A549 (cell line): ENCODE results near the gene GPR171. TPM values are rescaled to one million over a fixed set of nuclear protein-coding genes. Genes with fewer than 3 reads are reported as not detected.

Source experiments
- ATAC-seq, 2 experiments: fragments of 200-7000 bp in 1 of 2; fragments of >200 bp in 1 of 2; cut with Nextera tagmentation in 1 of 2; cut with Tn5 transposase in 1 of 2; 3 replicates each; pipeline versions ENCODE4 v1.8.0 to v1.9.1; 2018 to 2020; ENCODE audit warnings: mild to moderate bottlenecking in 1 of 2, moderate library complexity in 1 of 2
- CTCF ChIA-PET: fragments of 300-600 bp; sonication (Branson Sonifier 250); formaldehyde crosslinking; extraction: SDS; loops from one replicate; lab custom pipeline; 2021; ENCODE audit warnings: antibody characterized with exemption, inconsistent platforms; lab: Yijun Ruan, JAX
- POLR2A ChIA-PET: fragments of 350-600 bp; formaldehyde crosslinking; extraction: SDS; loops from one replicate; lab custom pipeline; 2021; ENCODE audit warnings: antibody characterized with exemption, inconsistent platforms; lab: Yijun Ruan, JAX
- DNase-seq, 2 experiments: peaks; one replicate each; pipeline versions ENCODE4 v3.0.0 to v3.0.0-alpha.2; 2011 to 2016; ENCODE audit warnings: low read depth in 1 of 2, low spot score in 1 of 2
- FAIRE-seq: peaks from 2 replicates; lab custom pipeline; 2011; peaks lifted over from hg19 to GRCh38; lab: Jason Lieb, UNC
- H3K27ac ChIP-seq, 2 experiments: fragments of >200 bp; sonication (Bioruptor Twin); formaldehyde crosslinking; 3 replicates each; pipeline ENCODE4 v1.5.1; 2016 to 2017
- H3K4me1 ChIP-seq: fragments of >200 bp; sonication (Bioruptor Twin); formaldehyde crosslinking; 3 replicates; pipeline ENCODE4 v1.6.1; 2016
- H3K4me2 ChIP-seq: fragments of >200 bp; sonication (Bioruptor Twin); formaldehyde crosslinking; 3 replicates; pipeline ENCODE4 v1.6.1; 2016
- H3K4me3 ChIP-seq: fragments of >200 bp; sonication (Bioruptor Twin); formaldehyde crosslinking; 3 replicates; pipeline ENCODE4 v1.5.1; 2016
- H3K9me3 ChIP-seq: fragments of >200 bp; sonication (Bioruptor Twin); formaldehyde crosslinking; 3 replicates; pipeline ENCODE4 v1.6.1; 2016
- BHLHE40 ChIP-seq: IDR thresholded peaks from 2 replicates; pipeline ENCODE4 v1.6.1; 2012; ENCODE audit warnings: low read depth, low read length, inconsistent platforms
- CBX8 ChIP-seq: fragments of 200-600 bp; sonication (generic); IDR thresholded peaks from 2 replicates; pipeline ENCODE4 v1.6.1; 2016
- CHD2 ChIP-seq: fragments of 150-350 bp; IDR thresholded peaks from 2 replicates; pipeline ENCODE4 v1.6.1; 2014; ENCODE audit warnings: low read length; ENCODE audit not compliant: partially characterized antibody
- EHF ChIP-seq: fragments of 250-450 bp; sonication (Bioruptor Pico); IDR thresholded peaks from 2 replicates; pipeline ENCODE4 v1.5.0; 2020; ENCODE audit warnings: mild to moderate bottlenecking
- EHMT2 ChIP-seq: fragments of 200-600 bp; sonication (generic); IDR thresholded peaks from 2 replicates; pipeline ENCODE4 v1.6.1; 2016; ENCODE audit warnings: antibody characterized with exemption, low read depth, mild to moderate bottlenecking, moderate library complexity
- EP300 ChIP-seq, 2 experiments: fragments of >200 bp; sonication (Bioruptor Twin); formaldehyde crosslinking; IDR thresholded peaks; 2 replicates in 1 of 2; 3 replicates in 1 of 2; pipeline ENCODE4 v1.6.1; 2016 to 2017
- FOSB ChIP-seq: fragments of 250-450 bp; sonication (Bioruptor Pico); IDR thresholded peaks from 2 replicates; pipeline ENCODE4 v1.5.0; 2020; ENCODE audit warnings: mild to moderate bottlenecking, moderate library complexity
- FOSL2 ChIP-seq, 2 experiments: fragments of 450-650 bp in 1 of 2; fragments of >200 bp in 1 of 2; sonication (Bioruptor Twin) in 1 of 2; formaldehyde crosslinking; IDR thresholded peaks; 2 replicates each; pipeline versions ENCODE4 v1.5.0 to v1.6.1; 2016 to 2020; ENCODE audit warnings: mild to moderate bottlenecking in 1 of 2, moderate library complexity in 1 of 2
- FOXS1 ChIP-seq: fragments of 250-450 bp; sonication (Bioruptor Pico); IDR thresholded peaks from 2 replicates; pipeline ENCODE4 v1.5.0; 2020; ENCODE audit warnings: mild to moderate bottlenecking, moderate library complexity
- GATA3 ChIP-seq: IDR thresholded peaks from 2 replicates; pipeline ENCODE4 v1.6.1; 2012; ENCODE audit warnings: borderline replicate concordance
- KDM1A ChIP-seq: fragments of 200-600 bp; sonication (generic); IDR thresholded peaks from 2 replicates; pipeline ENCODE4 v1.6.1; 2016; ENCODE audit warnings: low read depth, mild to moderate bottlenecking
- MAFK ChIP-seq: fragments of 450-650 bp; IDR thresholded peaks from 2 replicates; pipeline ENCODE4 v1.6.1; 2014; ENCODE audit not compliant: partially characterized antibody
- NFE2L2 ChIP-seq: fragments of 150-350 bp; conservative IDR thresholded peaks from 2 replicates; pipeline ENCODE4 v1.6.1; 2014; ENCODE audit warnings: low read length
- NPAS2 ChIP-seq: fragments of 250-450 bp; sonication (Bioruptor Pico); IDR thresholded peaks from 2 replicates; pipeline ENCODE4 v1.8.0; 2022; ENCODE audit warnings: mild to moderate bottlenecking, moderate library complexity, borderline replicate concordance
- POLR2A ChIP-seq: IDR thresholded peaks from 2 replicates; pipeline ENCODE4 v1.6.1; 2012; ENCODE audit warnings: mild to moderate bottlenecking, low read length
- POLR2AphosphoS2 ChIP-seq: conservative IDR thresholded peaks from 2 replicates; pipeline ENCODE4 v1.6.1; 2012; ENCODE audit warnings: low read length, improper control_type of control experiment, inconsistent platforms
- RARB ChIP-seq: fragments of 250-450 bp; sonication (Bioruptor Pico); IDR thresholded peaks from 2 replicates; pipeline ENCODE4 v1.8.0; 2021; ENCODE audit warnings: mild to moderate bottlenecking, moderate library complexity
- SREBF2 ChIP-seq: fragments of 450-650 bp; IDR thresholded peaks from 2 replicates; pipeline ENCODE4 v1.6.1; 2014; ENCODE audit warnings: mild to moderate bottlenecking, moderate library complexity
- ZNF302 ChIP-seq: fragments of 250-450 bp; sonication (Bioruptor Pico); IDR thresholded peaks from 2 replicates; pipeline ENCODE4 v1.9.0; 2021; ENCODE audit warnings: inconsistent platforms, mild to moderate bottlenecking, moderate library complexity
- WGBS: methylation state at CpG from one replicate; pipeline ENCODE4 v1.1.6; 2017; ENCODE audit errors: missing lambda C conversion rate; 5-methylcytosine and 5-hydroxymethylcytosine counted together
- polyA plus RNA-seq, 4 experiments: library from polyadenylated mRNA; depleted of rRNA in 3 of 4; stranded (reverse); fragments of >200 nt; fragmentation: RNase III in 1 of 4; extraction: RNeasy Plus Mini Kit Qiagen cat#74134 plus additional on column Dnase treatment in 1 of 4; gene quantifications; 2 replicates in 3 of 4; 3 replicates in 1 of 4; pipeline ENCODE4 v1.2.3, GENCODE V29; 2011 to 2017
- TF ChIP-seq, protein P1 (sequence below): fragments of 450-650 bp; IDR thresholded peaks from 2 replicates; pipeline ENCODE4 v1.6.1; 2014; ENCODE audit warnings: antibody characterized with exemption
- TF ChIP-seq, protein P2 (sequence below): fragments of >200 bp; sonication (Bioruptor Twin); formaldehyde crosslinking; IDR thresholded peaks from 2 replicates; pipeline ENCODE4 v1.6.1; 2016
- TF ChIP-seq, protein P3 (sequence below): fragments of 250-450 bp; sonication (Bioruptor Pico); IDR thresholded peaks from 2 replicates; pipeline ENCODE4 v1.5.0; 2020; ENCODE audit warnings: low read depth, mild to moderate bottlenecking, moderate library complexity
- TF ChIP-seq, protein P4 (sequence below): IDR thresholded peaks from 2 replicates; pipeline ENCODE4 v1.6.1; 2012; ENCODE audit warnings: low read depth, borderline replicate concordance
- TF ChIP-seq, protein P5 (sequence below): fragments of >200 bp; sonication (Bioruptor Twin); formaldehyde crosslinking; IDR thresholded peaks from 3 replicates; pipeline ENCODE4 v1.5.1; 2016
- TF ChIP-seq, protein P6 (sequence below): IDR thresholded peaks from 2 replicates; pipeline ENCODE4 v1.6.1; 2012

Gene GPR171
- polyA plus RNA-seq, 2 of the 4 experiments (the other 2 are of a cell fraction) = not detected

DNA sequence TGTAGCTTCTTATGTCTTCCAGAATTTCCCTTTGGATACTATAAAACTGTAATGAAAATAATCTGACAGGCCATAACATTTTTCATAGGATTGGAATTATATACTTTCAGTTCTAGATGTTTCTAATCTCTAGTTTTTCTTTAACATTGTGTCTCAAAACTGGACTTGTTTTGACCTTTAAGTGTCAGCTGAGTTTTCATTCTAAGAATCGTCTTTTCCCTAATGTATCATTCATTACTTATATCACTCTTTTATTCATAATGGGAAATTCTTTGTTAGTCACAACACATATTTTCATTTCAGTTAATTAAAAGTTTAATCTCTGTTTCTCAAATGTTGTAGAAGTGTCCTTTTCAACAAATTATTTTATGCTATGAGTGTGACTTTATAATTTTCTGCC, 11.9 kb downstream of the GPR171 start (continued):
- TF ChIP-seq EHMT2 (no peak), MAFK (no peak), SREBF2 (no peak), RARB (no peak)
- TF ChIP-seq, protein P1, sequence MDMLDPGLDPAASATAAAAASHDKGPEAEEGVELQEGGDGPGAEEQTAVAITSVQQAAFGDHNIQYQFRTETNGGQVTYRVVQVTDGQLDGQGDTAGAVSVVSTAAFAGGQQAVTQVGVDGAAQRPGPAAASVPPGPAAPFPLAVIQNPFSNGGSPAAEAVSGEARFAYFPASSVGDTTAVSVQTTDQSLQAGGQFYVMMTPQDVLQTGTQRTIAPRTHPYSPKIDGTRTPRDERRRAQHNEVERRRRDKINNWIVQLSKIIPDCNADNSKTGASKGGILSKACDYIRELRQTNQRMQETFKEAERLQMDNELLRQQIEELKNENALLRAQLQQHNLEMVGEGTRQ = no peak
- TF ChIP-seq, protein P2, sequence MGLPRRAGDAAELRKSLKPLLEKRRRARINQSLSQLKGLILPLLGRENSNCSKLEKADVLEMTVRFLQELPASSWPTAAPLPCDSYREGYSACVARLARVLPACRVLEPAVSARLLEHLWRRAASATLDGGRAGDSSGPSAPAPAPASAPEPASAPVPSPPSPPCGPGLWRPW = no peak
- TF ChIP-seq, protein P3, sequence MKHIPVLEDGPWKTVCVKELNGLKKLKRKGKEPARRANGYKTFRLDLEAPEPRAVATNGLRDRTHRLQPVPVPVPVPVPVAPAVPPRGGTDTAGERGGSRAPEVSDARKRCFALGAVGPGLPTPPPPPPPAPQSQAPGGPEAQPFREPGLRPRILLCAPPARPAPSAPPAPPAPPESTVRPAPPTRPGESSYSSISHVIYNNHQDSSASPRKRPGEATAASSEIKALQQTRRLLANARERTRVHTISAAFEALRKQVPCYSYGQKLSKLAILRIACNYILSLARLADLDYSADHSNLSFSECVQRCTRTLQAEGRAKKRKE (CRISPR knock-in tag) = no peak
- TF ChIP-seq, protein P4, sequence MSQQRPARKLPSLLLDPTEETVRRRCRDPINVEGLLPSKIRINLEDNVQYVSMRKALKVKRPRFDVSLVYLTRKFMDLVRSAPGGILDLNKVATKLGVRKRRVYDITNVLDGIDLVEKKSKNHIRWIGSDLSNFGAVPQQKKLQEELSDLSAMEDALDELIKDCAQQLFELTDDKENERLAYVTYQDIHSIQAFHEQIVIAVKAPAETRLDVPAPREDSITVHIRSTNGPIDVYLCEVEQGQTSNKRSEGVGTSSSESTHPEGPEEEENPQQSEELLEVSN = no peak
- TF ChIP-seq, all 56 proteins: peak for 0

DNA sequence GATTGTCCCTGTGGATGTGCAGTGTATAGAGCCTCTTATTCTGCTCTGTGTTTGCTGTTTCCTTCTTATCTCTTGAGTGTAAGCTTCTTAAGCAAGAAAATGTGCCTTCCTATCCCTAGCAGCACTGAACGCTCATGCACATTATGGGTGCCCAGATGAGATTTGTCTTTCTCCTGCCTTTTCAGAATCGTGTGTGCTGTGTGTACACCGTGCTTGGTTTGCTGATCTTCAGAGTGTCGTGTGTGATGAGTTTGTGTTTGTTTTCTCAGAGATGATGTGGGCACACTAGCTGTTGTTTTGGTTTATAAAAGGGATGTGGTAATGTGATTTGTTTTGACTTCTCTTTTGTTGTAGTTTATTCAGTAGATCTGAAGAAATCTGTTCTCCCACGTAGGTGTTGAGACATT, 19.7 kb downstream of the GPR171 start:
- Histone ChIP-seq H3K27ac (no peak overlapping the region), H3K4me2 (no peak overlapping the region), H3K4me1 (no peaks in the 10 kb centered on the region), H3K4me3 (no peak overlapping the region), H3K9me3 (no peaks in the 10 kb centered on the region)
- ChIA-PET CTCF (interaction anchor here (3.2 kb wide), 1 partner anchor 15 kb away, joined by 19 read pairs; no protein-coding TSS in a partner anchor), POLR2A (no interaction called here)
- FAIRE-seq (peak; percentile 18), DNase-seq (no peak), ATAC-seq (no peak)
- TF ChIP-seq POLR2A (no peak), EHF (CRISPR knock-in tag) (no peak), FOSB (CRISPR knock-in tag) (no peak), FOXS1 (no peak), FOSL2 (IDR thresholded peaks at IDR 0.05) (no peak), FOSL2 (CRISPR knock-in tag; IDR thresholded peaks at IDR 0.05) (no peak), EP300 (IDR thresholded peaks at IDR 0.05) (no peak), NPAS2 (CRISPR knock-in tag) (no peak), ZNF302 (CRISPR knock-in tag) (no peak), POLR2AphosphoS2 (no peak), CHD2 (no peak), CBX8 (no peak), GATA3 (no peak), BHLHE40 (no peak), NFE2L2 (no peak), KDM1A (no peak)
- TF ChIP-seq, protein P2 = no peak
- TF ChIP-seq, protein P5, sequence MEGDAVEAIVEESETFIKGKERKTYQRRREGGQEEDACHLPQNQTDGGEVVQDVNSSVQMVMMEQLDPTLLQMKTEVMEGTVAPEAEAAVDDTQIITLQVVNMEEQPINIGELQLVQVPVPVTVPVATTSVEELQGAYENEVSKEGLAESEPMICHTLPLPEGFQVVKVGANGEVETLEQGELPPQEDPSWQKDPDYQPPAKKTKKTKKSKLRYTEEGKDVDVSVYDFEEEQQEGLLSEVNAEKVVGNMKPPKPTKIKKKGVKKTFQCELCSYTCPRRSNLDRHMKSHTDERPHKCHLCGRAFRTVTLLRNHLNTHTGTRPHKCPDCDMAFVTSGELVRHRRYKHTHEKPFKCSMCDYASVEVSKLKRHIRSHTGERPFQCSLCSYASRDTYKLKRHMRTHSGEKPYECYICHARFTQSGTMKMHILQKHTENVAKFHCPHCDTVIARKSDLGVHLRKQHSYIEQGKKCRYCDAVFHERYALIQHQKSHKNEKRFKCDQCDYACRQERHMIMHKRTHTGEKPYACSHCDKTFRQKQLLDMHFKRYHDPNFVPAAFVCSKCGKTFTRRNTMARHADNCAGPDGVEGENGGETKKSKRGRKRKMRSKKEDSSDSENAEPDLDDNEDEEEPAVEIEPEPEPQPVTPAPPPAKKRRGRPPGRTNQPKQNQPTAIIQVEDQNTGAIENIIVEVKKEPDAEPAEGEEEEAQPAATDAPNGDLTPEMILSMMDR = no peak
- TF ChIP-seq, protein P6, sequence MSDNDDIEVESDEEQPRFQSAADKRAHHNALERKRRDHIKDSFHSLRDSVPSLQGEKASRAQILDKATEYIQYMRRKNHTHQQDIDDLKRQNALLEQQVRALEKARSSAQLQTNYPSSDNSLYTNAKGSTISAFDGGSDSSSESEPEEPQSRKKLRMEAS = no peak
- WGBS = 72% methylated on average over 5 of the region's 5 CpGs
